HFF-Myc (cell line): ENCODE measurements around the gene CNTNAP4.

ENCODE experiments used
- DNase-seq: peaks from one replicate; pipeline ENCODE4 v3.0.0-alpha.2; 2011; ENCODE audit warnings: low read depth; ENCODE audit errors: extremely low read depth
- H3K4me3 ChIP-seq: replicated peaks from 2 replicates; pipeline ENCODE4 v1.5.1; 2011; ENCODE audit warnings: low read depth, mild to moderate bottlenecking, control low read depth, low read length
- TF ChIP-seq, protein P1 (sequence below): IDR thresholded peaks from 2 replicates; pipeline ENCODE4 v1.5.1; 2012; ENCODE audit warnings: mild to moderate bottlenecking, low read depth, low read length, control low read depth; ENCODE audit errors: missing control alignments

The CNTNAP4 gene

DNA sequence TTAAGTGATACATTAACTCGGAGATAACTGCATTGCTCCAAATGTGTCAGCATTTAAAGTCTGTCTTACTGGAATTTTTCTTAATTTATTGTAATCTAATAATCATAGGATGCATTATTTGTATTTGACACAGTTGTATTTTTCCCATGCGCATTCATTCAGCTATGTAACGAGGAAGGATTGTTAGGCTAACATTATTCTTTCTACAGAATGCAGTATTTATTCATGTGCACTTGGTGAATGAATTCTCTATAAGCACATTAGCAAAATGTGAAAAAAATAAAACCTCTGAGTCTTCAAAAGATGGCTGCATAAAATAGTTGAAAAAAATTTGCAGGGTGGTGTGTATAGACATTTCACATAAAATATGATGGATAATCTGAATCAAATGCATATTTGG, 168.6 kb downstream of the CNTNAP4 start:
- TF ChIP-seq, protein P1, sequence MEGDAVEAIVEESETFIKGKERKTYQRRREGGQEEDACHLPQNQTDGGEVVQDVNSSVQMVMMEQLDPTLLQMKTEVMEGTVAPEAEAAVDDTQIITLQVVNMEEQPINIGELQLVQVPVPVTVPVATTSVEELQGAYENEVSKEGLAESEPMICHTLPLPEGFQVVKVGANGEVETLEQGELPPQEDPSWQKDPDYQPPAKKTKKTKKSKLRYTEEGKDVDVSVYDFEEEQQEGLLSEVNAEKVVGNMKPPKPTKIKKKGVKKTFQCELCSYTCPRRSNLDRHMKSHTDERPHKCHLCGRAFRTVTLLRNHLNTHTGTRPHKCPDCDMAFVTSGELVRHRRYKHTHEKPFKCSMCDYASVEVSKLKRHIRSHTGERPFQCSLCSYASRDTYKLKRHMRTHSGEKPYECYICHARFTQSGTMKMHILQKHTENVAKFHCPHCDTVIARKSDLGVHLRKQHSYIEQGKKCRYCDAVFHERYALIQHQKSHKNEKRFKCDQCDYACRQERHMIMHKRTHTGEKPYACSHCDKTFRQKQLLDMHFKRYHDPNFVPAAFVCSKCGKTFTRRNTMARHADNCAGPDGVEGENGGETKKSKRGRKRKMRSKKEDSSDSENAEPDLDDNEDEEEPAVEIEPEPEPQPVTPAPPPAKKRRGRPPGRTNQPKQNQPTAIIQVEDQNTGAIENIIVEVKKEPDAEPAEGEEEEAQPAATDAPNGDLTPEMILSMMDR = no peak
- no peak for DNase-seq
- H3K4me3 ChIP-seq = no peak overlapping the region

DNA sequence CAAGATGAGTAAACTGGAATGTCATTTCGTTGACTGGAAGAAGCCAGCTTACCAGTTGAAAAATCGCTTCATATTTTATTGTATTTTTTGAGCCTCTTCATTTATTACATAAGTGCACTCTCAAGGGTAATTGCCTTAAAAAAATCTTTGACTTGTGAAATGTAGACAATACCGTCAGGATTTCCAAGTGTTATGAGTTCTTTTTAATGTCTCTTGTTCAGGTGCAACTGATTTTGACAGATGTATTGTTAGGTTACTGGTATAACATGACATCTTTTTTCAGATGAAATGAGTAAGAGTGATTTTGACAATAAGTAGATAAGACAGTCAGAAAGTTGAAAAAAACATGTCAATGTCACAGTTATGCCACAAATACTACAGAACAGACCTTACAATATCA, 169.1 kb downstream of the CNTNAP4 start:
- H3K4me3 ChIP-seq = no peak overlapping the region
- no peak for DNase-seq
- TF ChIP-seq, protein P1 = no peak

DNA sequence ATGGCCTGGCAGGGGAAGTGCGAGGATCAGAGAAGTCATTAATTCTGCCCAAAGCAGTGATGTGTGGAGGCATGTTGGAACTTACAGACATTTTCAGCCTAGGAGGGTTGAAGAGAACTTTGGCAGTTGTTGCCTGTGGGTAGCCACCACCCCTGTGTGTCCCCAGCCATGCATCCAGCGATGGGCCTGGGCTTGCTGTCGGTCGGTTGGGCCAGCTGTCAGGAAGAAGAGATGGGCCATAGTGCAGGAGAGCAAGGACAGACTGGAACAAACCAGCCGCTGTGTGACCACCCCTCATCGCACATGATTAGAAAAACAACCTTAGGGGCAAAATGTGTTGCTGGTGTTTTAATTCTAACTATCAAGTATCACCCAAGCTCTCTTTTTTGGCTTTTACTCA, 173.7 kb downstream of the CNTNAP4 start:
- no peak for DNase-seq
- H3K4me3 ChIP-seq = no peak overlapping the region
- TF ChIP-seq, protein P1 = no peak

DNA sequence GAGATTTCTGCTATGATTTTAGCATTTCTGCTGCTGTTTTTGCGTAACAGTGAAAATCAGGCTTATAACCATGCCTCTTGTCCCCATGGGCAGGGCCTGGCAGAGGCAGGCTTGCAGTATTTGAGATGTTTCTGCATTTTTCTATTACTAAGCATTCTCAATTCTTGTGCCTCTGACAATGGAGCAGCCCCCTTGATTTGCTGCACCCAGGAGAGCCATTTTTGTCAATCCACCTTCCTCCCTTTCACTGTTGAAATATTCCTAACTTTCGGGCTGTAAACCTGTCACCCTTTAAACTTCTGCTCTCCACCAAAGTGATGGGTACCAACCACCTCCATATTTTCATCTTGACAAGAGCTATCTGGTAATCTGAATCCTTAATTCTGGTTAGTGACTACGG, 178.1 kb downstream of the CNTNAP4 start:
- DNase-seq = no peak
- TF ChIP-seq, protein P1 = no peak

DNA sequence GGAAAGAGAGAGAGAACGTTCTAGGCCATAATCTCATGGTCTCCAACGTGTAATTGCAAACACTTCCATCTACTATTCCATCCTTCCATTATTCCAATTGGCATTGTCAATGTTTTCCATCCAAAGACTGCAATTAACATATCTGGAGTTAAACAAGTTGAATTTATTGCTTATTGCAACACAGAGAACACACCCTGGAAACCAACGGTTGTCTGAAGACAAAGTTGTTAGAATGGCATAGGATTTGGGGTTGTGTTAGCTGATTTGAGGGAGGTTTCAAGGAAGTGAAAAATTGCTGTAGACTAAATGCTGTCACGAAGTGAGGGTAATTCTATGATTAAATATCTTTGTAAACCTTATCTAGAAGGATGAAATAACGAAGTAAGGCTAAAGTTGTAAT, 178.8 kb downstream of the CNTNAP4 start:
- no peak overlapping the region for H3K4me3 ChIP-seq
- TF ChIP-seq, protein P1 = no peak
- no peak for DNase-seq

More for the DNA sequence above, 178.1 kb downstream of the CNTNAP4 start:
- no peak overlapping the region for H3K4me3 ChIP-seq

DNA sequence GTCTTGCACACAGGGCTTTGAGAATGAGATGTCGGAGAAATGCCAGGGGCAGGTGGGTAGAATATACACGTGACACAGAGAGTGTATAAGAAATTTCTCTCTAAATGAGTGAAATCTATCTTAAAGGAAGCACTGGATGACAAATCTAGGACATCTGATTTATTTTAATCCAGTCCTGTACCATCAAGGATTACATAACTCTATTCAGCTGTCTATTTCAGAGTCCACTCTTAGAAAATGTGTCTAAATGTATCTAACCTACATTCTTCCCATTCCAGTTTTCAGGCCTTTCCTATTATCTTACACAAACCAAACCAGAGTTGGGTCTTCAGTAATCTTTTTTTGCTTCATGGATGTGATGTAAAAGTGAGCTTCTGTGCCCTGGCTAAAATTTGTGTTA, 181.9 kb downstream of the CNTNAP4 start:
- TF ChIP-seq, protein P1 = no peak
- DNase-seq = no peak
- no peak overlapping the region for H3K4me3 ChIP-seq

DNA sequence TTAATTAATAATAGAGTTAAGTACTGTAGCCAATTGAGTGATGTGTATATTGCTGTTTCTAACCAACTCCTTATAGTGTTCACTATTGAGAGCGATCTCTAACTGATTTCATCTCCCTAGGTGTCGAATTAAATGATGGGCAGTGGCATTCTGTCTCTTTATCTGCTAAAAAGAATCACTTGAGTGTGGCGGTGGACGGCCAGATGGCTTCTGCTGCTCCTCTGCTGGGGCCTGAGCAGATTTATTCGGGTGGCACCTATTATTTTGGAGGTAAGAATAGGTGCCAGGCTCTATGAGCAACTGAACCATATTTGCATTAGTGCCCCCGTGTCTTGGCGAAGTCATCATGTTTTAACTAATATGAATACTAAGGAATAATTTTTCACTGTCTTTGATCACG, 184.6 kb downstream of the CNTNAP4 start:
- H3K4me3 ChIP-seq = no peak overlapping the region
- TF ChIP-seq, protein P1 = no peak
- no peak for DNase-seq
